Stimulated activated CD8-positive, alpha-beta memory T cell treated with anti-CD3 and anti-CD28 coated beads, Interleukin-4, amount 100 ng/mL, for 48 hours (primary cell): ENCODE measurements around the gene C6orf141.

Source experiments
- DNase-seq: peaks from one replicate; pipeline ENCODE4 v3.0.0-alpha.2; 2020

C6orf141 gene

GRCh38 chr6:49550492-49551077 lies at the start of gene C6orf141:
Gene C6orf141 (plus strand): TSS chr6:49550668. CDS start chr6:49550793, 125 bp downstream.
- DNase-seq = peak; percentile 52

- DNase-seq = no peak
Measured at GRCh38 chr6:49504666-49505065, 45.8 kb upstream of the C6orf141 start.

- DNase-seq = no peak
Measured at GRCh38 chr6:49506569-49507111, 43.8 kb upstream of the C6orf141 start.

- no peak for DNase-seq
Measured at GRCh38 chr6:49509342-49509741, 41.1 kb upstream of the C6orf141 start.

- DNase-seq = no peak
Measured at GRCh38 chr6:49513153-49513989, 37.1 kb upstream of the C6orf141 start.

- no peak for DNase-seq
Measured at GRCh38 chr6:49514571-49515484, 35.6 kb upstream of the C6orf141 start.

GRCh38 chr6:49515485-49516146 lies 34.9 kb upstream of the C6orf141 start:
- DNase-seq = no peak

GRCh38 chr6:49516147-49516505 lies 34.3 kb upstream of the C6orf141 start:
- no peak for DNase-seq

GRCh38 chr6:49517919-49518318 lies 32.5 kb upstream of the C6orf141 start:
- DNase-seq = no peak

- DNase-seq = no peak
Measured at GRCh38 chr6:49519660-49520059, 30.8 kb upstream of the C6orf141 start.

GRCh38 chr6:49522710-49523593 lies 27.5 kb upstream of the C6orf141 start:
- DNase-seq = no peak

- DNase-seq = no peak
Measured at GRCh38 chr6:49523901-49524300, 26.6 kb upstream of the C6orf141 start.

GRCh38 chr6:49524541-49524940 lies 25.9 kb upstream of the C6orf141 start:
- no peak for DNase-seq

GRCh38 chr6:49526598-49526997 lies 23.9 kb upstream of the C6orf141 start:
- no peak for DNase-seq

GRCh38 chr6:49527320-49527719 lies 23.1 kb upstream of the C6orf141 start:
- no peak for DNase-seq

GRCh38 chr6:49528571-49528970 lies 21.9 kb upstream of the C6orf141 start:
- DNase-seq = no peak

GRCh38 chr6:49530141-49530776 lies 20.2 kb upstream of the C6orf141 start:
- DNase-seq = no peak

GRCh38 chr6:49531774-49532569 lies 18.5 kb upstream of the C6orf141 start:
- no peak for DNase-seq

GRCh38 chr6:49535795-49536194 lies 14.7 kb upstream of the C6orf141 start:
- no peak for DNase-seq

GRCh38 chr6:49539102-49539501 lies 11.4 kb upstream of the C6orf141 start:
- DNase-seq = no peak
